NCI-H748 (cell line): ENCODE measurements around the gene PSTPIP1.

ENCODE experiments used
- DNase-seq: peaks from one replicate; lab custom pipeline; 2025; ENCODE audit not compliant: unreplicated experiment; lab: John Stamatoyannopoulos, UW

PSTPIP1 gene

DNA sequence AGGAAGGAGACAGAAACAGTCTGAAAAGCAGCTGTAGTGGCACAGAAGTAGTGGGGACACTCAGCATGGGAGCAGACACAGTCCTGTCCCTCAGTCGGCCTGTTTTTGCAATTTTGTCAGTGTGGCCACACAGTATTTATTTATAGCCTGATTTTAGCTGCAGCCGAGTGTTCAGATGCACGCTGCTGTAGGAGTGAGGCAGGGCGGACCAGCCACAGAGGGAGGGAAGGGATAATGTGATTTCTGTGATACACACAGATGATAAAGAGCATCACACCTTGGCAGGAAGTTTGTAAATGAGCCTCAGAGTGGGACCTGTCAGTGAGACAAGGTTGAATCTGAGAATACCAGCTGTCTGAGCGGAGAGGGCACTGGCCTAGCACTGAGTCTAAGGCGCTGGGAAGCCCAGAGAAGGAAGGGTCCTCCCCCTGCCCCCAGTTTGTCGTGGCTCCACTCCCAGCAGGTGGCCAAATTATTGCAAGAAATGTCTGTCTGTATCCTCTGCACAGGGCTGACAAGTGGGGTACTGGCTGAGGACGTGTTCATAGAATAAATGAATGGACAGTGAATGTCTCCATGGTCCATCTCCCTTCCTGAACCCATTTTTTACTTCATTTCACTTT is 3.8 kb downstream of the PSTPIP1 start:
- DNase-seq = no peak

DNA sequence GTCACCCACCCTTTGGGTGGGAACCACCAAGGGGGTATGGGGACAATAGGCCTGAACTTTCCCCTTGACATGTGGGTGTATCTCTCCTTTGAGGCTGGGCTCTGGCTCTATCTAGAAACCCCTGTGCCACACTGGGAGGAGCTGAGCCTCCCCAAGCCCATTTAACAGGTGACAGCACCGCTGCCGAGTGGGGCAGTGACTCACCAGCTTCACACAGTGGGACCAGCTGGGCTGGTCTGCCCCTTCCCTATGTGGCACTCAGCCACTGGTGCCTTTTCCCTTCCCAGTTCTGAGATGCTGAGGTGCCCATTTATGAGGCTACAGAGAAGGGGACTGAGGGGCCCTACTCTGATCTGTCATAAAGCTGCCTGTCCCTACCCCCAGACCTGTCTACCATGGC is 5.1 kb downstream of the PSTPIP1 start:
- no peak for DNase-seq

DNA sequence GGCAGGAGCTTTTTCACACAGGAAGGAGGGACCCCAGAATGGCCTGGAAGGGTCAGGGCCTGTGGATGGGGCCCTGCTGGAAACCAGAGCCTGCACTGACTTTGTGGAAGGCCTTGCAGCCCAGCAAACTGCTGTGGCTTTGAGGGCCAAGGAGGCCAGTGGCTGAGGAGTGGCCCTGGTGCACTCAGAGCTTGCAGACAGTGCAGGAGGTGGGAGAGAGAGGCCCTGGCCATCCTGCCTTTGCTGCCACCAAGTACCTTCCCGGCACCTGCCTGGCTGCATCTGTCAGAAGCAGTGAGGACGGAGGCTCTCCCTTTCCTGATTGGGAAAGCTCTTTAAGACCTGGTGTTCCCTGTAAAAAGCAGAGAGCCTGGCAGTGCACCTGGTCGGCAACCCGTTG is 6.4 kb downstream of the PSTPIP1 start:
- DNase-seq = no peak

DNA sequence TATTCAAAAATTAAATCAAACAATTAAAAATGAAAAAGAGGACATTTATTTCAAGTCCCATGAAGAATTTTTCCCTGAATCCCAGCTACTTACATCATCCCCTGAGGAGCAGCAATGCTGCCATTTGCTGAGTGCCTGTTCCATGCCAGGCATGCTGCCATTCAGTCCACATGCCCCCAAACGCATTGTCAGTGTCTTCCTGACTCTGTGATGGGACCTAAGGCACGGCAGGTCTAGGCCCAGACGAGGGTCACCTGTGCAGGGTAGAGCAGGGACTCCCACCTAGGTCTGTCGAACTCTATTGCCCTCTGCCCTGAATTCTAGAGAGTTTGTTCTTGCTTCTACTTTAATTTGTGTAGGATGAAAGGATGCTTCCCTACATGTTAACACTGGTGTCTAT is 7.0 kb downstream of the PSTPIP1 start:
- no peak for DNase-seq

DNA sequence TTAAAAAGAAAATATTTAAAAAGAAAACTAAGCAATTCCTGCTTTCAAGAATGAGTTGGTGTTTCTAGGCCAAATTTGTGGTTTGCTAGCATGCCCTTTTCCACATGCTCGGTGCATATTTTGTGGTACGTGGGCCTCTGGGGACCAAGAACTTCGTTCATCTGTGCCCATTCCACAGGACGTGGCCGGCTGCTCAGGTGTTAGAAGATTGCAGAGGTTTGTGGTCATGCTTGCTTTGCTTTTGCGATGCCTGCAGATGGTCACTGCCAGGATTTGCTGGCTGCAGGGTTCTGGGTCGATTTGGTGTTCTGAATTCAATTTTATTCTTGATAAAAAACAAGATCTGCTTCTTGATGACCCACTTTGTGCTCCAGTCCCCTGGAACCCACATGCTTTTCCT is 7.5 kb downstream of the PSTPIP1 start:
- DNase-seq = no peak

DNA sequence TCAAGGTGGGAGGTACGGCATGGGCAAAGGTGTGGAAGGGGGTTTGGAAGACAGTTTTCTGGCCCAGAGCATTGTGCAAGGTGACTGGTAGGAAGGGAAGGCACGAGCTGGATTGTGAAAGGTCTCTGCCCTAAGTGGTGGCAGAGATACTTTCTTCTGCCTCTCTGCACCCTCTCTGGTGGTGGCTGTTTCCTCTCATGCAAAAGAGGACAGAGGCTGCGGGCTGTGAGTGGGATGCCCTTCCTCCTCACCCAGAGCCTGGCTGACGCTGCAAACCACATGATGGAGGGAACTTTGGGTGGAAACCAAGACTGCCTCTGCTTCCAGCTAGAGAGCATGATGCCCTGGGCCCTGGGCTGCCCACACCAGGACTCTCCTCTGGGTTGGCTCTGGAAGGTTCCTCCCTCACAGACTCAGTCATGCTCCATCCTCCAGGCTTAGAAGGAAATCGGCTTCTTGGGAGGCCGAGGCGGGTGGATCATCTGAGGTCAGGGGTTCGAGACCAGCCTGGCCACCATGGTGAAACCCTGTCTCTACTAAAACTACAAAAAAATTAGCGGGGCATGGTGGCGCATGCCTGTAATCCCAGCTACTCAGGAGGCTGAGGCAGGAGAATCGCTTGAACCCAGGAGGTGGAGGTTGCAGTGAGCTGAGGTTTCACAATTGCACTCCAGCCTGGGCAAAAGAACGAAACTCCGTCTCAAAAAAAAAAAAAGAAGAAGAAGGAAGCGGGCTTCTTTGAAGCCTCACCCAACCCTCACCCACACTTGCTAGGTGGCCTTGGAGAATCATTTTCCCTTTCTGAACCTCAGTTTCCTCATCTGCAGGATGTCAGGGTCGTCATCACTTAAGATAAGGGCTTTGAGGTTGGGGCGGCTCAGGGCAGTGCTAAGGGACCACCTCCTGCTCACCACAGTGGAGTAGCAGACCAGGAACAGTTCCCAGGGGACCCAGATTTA is 8.3 kb downstream of the PSTPIP1 start:
- DNase-seq = no peak

DNA sequence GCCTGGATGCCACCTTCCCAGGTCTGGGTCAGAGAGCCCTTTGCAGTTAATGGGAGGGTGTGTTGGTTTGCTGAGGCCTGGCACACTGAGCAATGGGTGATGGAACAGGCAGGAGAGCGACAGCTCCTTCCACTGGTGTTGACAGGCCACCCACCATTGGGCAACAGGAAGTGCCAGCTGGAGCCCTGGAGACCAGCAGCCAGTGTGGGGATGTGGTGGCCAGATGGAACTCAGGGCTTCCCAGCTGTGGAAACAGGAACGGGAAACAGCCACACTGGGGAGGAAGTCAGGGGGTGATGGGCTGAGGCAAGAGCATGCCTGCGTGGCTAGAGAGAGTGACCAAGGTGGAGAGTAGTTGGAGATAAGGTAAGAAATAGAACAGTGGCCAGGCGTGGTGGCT is 9.3 kb downstream of the PSTPIP1 start:
- no peak for DNase-seq

DNA sequence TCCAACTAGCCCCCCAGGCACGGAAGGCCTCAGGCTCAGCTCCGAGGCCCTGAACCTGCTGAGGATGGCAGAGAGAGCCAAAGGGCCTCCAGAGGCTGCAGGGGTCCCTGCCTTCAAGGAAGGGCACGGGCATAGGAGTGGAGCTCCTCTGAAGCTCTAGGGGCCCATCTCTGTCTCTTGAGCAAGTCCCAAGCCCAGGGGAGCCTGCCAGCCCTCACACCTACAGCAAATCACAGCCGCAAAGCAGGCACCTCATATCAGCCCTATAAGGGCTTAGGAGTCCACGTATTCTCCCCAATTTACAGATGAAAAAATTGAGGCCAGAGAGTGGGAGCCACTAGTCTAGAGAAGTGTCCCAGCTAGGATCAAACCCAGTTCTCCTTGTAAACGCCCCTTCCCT is 14.2 kb downstream of the PSTPIP1 start:
- no peak for DNase-seq

DNA sequence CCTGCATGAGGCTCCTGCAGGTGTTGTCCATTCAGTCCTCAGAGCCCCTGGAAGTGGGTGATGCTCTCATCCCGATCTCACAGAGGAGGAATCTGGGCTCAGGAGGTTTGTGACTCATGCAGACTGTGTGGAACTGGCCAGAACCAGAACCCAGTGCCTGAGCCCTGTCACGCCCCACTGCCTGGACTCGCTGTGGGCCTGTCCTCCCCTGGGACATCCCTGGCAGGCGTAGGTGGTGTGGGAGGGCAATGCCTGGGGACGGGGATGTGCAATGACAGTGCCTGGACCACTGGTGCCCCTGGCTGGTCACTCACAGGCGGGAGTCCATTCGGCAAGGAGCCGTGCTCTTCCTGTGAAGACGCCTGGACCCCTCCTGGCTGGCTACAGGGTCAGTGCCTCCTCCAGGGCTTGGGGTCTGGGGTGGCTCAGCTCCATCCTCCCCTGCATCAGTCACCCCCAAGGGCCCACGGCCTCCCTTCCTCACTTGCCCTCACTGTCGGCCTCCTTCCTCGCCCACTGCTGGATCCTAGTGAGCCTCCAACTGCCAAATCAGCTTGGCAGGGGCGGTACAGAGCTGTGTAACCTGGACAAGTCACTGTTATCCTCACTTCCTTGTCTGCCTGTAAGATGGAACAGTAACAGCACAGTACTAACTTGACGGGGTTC is 14.9 kb downstream of the PSTPIP1 start:
- no peak for DNase-seq

DNA sequence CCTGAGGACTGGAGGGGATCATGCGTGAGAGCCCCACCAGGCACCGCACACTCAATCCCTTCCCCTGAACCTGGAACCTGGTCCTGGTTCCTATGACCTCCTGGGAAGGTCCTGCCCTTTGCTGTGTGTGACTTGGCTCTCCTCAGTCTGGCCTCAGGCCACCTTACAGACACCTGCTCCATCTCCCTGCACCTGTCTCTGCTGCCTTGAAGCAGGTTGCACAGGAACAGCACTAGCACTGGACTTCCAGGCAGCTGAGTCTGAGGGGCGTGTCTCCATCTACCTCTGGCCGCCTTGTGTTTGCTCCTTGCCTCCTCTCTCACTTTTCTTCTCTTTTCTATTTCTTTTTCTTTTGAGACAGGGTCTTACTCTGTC is 15.4 kb downstream of the PSTPIP1 start:
- DNase-seq = no peak

DNA sequence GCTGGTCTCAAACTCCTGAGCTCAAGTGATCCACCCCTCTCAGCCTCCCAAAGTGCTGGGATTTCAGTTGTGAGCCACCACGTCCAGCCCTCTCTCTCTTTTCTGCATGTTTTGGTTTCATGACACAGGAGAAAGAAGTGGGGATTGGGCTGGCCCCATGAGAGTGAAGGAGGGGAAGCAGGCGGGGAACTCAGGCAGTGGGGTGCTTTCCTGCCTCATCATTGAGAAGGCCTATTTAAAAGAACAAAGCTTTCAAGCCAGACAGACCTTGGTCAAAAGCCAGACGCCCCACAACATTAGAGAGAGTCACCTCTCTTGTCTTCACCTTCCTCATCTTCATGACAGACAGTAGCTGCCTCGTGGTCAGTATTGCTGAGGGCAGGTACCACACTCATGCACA is 15.9 kb downstream of the PSTPIP1 start:
- DNase-seq = no peak

DNA sequence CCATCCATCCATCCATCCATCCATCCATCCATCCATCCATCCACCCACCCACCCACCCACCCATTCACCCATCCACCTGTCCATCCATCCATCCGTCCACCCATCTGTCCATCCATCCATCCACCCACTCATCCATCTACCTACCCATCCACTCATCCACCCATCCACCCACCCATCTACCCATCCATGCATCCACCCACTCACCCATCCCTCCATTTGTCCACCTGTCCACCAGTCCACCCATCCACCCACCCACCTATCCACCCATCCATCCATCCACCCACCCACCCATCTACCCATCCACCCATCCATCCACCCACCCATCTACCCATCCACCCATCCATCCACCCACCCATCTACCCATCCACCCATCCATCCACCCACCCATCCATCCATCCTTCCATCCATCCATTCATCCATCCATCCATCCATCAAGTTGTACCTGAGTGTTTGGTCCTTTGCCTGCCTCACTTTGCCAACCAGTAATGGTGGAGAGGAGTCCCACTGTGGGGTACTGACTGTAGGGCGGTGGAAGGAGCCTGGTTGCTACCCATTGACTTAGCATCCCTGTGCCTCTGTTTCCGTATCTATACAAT is 17.3 kb downstream of the PSTPIP1 start:
- DNase-seq = no peak

DNA sequence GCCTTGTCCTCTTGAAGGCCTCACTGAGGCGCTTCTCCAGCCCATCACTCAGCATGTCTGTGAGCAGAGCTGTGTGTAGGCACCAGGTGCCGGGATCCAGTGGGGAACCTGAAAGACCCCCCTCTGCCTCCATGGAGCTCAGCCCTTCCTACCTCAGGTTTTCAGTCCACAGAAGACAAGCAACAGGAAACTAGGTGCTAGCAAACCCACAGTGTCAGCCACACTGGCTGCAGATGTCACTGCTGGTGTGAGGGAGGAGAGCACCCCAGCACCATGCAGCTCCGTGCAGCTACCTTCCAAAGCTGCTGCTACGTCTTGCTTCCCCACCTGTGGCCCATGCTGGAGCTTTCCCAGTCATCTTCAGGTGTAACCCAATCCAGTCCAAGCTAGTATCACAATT is 17.9 kb downstream of the PSTPIP1 start:
- no peak for DNase-seq

DNA sequence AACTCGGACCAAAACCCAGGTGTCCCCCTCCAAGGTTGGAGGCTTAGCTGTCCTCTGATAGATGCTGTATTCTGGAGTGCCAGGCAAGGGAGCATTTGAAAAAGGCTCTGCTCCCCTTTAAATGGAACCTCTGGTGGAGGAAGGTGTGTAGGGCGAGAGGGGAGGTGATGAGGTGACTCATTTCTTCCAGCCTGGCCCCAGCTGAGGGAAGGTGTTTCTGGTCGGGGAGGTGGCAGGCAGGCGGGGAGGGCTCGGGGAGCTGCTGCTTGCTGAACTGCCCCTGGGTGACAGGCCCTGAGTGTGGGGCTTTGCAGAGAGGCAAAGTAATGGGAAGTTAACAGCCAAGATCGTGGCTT is 18.8 kb downstream of the PSTPIP1 start:
- no peak for DNase-seq

DNA sequence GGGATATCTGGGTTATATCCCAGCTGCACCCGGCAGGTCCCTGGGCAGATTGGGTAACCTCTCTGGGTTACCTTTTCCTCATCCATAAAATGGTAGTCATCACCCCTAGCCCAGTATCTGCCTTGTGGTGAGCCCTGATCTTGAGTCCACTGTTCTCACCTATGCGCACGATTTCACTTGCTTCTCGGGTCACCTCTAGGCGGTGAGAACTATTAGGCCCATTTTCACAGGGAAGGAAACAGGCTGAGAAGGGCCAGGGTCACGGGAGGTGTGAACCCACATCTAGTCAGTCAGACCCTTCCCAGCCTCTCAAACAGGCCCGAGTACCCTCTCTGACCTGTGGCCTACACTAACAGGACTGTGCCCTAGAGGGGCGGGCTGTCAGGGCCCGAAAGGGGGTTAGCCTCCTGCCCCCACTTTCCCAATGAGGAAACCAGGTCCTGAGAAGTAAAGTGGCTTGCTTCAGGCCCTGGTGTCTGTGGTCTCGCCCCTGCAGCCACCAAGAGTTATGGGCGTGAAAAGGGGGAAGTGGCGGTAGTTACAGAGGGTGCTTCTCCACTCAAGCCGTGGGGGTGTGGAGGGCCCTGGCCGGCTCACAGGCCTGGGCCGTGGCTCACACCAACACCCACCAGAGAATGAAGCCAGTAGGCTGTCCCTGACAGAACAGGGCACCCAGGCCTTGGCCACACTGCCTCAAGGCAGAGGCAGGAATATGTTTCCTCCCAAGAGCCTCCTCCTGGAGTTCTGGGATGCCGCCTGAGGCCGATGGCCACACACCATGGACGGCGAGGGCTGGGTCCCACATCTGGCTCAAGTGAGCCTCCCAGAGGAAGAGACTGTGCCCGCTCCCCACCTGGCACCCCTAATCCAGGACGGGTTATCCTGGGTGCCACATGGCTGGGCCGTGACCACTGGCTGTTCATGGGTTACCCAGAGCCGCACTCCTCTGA is 19.5 kb downstream of the PSTPIP1 start:
- DNase-seq = no peak

DNA sequence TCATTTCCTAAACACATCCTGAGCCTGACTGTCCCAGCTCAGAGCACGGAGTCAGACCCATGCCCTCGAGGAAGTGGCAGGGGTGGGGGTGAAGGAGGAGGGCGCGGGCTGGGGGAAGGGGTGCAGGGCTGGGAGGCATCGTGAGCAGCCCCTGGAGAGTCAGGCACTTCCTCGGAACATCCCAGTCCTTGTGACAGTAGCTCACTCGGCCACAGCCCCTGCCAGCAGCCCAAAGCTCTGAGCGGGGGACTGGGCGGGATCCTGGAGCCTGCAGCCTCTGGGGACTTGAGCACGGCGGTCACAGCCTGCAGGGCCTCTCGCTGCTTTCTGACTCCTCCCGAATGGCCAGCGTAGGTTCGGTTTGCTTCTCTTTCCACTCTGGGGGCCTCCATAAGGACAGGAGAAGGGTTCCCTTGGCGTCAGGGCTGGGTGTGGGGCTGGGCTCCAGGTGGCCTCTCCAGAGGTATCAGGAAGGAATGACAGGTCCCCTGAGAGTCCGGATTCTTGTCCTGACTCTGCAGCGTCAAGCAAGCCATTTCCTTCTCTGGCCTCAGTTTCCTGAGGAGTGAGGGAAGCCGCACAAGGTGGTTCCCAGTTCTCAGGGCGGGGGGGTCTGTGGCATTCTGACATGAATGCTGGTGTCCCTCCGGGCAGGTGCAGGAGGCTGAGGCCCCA is 20.9 kb downstream of the PSTPIP1 start:
- no peak for DNase-seq

DNA sequence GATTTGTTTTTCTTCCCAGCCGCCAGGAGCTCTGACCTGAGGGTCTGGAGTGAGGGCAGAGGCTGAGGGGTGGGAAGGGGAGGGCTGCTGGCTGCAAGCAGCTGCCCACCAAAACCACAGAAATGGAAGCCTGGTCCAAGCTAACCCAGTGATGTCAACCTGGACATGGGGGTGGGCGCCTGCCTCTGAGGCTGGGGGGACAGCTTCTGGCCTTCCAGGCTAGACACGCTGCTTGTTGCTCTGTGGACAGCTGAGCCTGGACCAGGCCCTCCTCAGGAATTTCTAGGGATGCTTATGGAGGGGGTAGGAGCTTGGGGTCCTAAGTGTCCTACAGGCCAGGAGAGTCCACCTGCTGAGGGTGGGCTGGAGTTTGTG is 21.4 kb downstream of the PSTPIP1 start:
- no peak for DNase-seq

DNA sequence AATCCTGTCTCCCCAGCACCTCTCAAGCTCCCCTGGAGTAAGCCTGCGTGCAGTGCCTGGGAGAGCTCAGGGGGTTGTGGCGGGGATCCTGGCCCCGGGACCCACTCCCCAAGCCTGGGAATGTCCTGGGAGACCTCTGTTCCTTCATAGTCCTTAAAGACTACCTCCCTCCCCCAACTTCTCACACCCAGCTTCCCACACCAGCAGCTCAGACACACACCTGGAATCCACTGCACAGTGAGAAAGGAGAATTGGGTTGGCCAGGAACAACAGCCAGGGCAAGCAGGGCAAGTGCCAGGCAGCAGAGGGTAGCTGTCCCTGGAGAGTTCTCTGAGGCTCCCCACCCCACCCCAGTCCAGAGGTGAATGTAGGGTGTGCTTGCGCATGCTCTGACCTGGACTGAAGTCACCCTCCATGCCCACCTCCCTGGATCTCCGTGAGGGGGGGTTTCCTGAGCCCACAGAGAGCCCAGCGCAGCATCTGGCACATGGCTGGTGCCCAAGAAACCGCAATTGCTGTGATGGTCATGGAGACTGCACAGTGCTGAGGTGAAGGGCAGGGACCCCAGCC is 22.2 kb downstream of the PSTPIP1 start:
- DNase-seq = no peak

DNA sequence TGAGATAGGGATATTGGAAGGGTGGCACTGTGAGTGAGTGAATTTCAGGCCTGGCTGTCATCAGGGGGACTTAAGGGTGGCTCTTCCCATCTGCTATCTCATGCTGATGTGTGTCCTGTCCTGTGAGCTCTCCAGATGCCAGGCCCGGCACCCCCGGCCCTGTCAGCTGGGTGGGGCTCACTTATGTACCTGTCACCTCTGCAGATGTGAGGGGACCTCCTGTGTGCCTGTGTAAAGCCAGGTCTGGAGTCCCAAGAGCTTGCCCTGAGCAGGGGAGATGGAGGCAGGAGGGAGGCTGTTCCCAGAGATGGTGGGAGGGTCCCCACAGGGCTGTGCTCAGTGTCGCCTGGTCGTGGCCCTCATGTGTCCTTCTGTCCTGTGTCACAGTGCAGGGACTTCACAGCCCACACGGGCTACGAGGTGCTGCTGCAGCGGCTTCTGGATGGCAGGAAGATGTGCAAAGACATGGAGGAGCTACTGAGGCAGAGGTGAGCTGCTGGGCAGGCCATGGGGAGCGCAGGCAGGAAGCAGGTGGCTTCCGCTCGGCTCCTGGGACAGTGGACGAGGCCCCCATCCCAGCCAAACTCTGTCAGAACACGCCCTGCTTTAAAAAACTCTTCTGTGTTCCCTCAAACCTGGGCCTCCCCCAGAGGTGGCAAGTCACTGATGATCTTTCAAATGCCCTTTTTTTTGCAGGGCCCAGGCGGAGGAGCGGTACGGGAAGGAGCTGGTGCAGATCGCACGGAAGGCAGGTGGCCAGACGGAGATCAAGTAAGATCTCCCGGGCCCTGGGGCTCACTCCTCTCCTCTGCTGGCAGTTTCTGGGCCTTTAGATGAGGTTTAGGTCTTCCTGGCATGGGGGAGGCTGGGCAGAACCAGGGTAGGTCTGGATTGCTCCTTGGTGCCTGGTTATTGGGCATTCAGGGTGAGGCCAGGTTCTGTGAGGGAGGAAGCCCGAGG is 23.1 kb downstream of the PSTPIP1 start:
- DNase-seq = no peak
